Measurements from ENCODE around the gene RIPK1. TPM values are rescaled to one million over a fixed set of nuclear protein-coding genes. Genes with fewer than 3 reads are reported as not detected.

RIPK1 gene
- total and polyA plus RNA-seq, 2 of the 8 experiments (the other 6 are each of a cell fraction or from before 2014, with no cell fraction given) = 5.9 to 22.9 TPM

- TF ChIP-seq BACH1 (IDR thresholded peaks at IDR 0.05; ENCODE audit: low read length) = peak; percentile 71; the same call in 1 of the 2 replicates
- no peak for TF ChIP-seq SP1 (IDR thresholded peaks at IDR 0.05; ENCODE audit: low read depth, low read length)
- TF ChIP-seq RNF2 (IDR thresholded peaks at IDR 0.05; ENCODE audit: borderline replicate concordance, low read depth, low read length, missing control alignments, poor library complexity, severe bottlenecking) = no peak
Observed at GRCh38 chr6:3068329-3069214, at the start of gene RIPK1 (continued).
